Epithelial cell of esophagus (primary cell): ENCODE results near the gene ACSM6.

Source experiments
- DNase-seq: peaks from one replicate; pipeline ENCODE4 v3.0.0; 2010; ENCODE audit warnings: low read depth
- H3K4me3 ChIP-seq: 2 replicates; pipeline ENCODE4 v1.5.1; 2011; ENCODE audit warnings: mild to moderate bottlenecking, low read length, control low read depth
- TF ChIP-seq, protein P1 (sequence below): IDR thresholded peaks from 2 replicates; pipeline ENCODE4 v1.5.1; 2011; ENCODE audit warnings: low read depth, mild to moderate bottlenecking, low read length, control low read depth, inconsistent platforms; ENCODE audit not compliant: insufficient read depth; ENCODE audit errors: missing control alignments

ACSM6 gene, protein sequence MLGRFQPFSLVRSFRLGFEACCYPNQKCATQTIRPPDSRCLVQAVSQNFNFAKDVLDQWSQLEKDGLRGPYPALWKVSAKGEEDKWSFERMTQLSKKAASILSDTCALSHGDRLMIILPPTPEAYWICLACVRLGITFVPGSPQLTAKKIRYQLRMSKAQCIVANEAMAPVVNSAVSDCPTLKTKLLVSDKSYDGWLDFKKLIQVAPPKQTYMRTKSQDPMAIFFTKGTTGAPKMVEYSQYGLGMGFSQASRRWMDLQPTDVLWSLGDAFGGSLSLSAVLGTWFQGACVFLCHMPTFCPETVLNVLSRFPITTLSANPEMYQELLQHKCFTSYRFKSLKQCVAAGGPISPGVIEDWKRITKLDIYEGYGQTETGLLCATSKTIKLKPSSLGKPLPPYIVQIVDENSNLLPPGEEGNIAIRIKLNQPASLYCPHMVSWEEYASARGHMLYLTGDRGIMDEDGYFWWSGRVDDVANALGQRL

DNA sequence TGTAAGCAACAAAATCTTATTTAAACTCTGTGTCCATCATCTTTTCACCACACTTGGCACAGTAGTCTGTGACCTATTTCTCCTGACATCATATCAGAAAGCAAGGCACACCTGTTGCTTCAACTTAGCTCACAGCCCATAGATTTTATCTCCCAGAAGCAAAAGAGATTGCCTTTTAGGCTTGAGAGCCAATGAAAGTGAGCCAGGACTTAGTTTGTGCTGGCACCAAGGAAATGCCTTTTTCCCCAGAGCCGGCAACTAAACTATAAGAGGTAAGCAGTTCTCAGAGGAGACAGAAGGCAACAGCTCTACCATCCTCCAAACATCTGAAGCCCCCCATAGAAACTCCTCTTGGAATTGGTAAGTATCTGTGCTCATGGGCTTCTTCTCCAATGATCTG lies at the start of gene ACSM6:
ACSM6 (plus strand) TSS at position 295 of the 400 bp plus-strand sequence. CDS start 248 bp downstream, outside the sequence.
- DNase-seq, result no peak
- no peak within 1 kb of the TSS for H3K4me3 ChIP-seq
- TF ChIP-seq, protein P1, sequence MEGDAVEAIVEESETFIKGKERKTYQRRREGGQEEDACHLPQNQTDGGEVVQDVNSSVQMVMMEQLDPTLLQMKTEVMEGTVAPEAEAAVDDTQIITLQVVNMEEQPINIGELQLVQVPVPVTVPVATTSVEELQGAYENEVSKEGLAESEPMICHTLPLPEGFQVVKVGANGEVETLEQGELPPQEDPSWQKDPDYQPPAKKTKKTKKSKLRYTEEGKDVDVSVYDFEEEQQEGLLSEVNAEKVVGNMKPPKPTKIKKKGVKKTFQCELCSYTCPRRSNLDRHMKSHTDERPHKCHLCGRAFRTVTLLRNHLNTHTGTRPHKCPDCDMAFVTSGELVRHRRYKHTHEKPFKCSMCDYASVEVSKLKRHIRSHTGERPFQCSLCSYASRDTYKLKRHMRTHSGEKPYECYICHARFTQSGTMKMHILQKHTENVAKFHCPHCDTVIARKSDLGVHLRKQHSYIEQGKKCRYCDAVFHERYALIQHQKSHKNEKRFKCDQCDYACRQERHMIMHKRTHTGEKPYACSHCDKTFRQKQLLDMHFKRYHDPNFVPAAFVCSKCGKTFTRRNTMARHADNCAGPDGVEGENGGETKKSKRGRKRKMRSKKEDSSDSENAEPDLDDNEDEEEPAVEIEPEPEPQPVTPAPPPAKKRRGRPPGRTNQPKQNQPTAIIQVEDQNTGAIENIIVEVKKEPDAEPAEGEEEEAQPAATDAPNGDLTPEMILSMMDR, result no peak

DNA sequence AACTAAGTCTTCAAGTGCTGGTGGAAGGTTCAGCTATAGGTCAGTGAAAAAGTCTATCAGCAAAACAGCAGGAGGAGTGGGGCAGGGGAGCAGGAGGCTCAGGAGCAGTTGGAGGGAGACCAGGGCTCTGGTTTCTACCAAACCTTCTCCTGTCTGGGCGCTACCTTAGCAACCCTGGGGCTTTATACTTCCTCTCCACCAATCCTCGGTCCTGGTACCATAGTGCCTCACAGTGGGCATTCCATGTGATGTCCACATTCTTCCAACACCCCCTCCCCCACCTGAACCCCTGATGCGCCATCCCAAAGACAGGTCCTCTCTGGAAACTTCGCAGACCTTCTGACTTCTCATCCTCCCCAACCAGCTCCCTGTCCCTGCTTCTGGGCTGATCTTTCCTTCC lies 25.3 kb upstream of the ACSM6 start:
- no peak for DNase-seq
- no peak overlapping the region for H3K4me3 ChIP-seq
- TF ChIP-seq, protein P1, result no peak

DNA sequence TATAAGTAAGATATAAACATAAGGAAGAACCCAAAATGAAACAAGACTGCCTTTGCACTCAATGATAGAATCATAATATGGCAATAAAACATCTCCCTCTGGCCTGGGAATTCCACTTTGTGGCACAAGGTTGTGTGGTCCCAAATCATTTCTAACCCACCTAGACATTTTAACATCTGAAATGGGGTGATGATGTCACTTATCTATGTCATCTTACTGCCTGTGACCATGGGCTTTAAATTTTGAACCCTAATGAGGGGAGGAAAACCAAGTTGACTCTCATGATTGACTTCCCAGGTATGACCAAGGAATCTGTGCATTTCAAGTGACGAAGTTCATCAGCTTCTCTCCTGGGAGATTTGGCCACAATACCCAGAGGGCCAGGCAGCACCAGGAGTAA lies 24.5 kb upstream of the ACSM6 start:
- no peak overlapping the region for H3K4me3 ChIP-seq
- no peak for DNase-seq
- TF ChIP-seq, protein P1, result no peak

DNA sequence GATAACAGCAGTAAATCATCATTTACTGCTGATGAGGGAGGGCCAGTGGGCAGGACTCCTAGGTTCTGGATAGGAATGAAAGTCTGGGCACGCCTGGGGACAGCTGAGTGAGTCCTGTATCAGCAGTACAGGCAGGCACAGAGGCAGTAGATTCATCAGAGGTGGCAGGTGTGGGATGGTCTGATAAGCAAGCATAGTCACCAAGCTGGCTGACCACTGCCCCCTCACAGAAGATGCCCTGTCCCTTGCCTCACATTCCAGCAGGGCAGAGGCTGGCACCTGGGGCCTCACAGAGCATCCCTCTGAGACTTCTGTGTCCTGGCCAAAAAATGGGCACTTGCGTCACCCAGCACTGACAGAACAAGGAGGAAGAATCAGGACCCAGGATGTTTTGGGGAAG lies 23.2 kb upstream of the ACSM6 start:
- TF ChIP-seq, protein P1, result no peak

DNA sequence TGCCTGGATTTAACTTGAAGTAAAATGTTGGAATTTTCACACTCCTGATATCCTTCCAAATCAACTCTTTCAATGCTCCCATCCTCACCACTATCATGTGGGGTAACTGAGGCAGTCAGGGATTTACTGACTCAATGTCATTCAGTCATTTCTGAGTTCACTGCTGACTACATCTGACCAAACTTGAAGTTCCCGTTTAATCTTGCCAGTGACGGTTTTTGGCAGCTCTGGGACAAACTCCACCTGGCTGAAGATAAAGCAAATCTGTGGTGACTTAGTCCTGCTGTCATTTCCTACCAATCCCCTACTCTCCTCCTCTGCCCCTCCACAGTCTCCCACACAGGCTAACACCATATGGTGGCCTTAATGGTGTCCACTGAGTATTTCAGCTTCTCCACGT lies 22.7 kb upstream of the ACSM6 start:
- DNase-seq, result peak; percentile 39
- no peak overlapping the region for H3K4me3 ChIP-seq

More for the DNA sequence above, 23.2 kb upstream of the ACSM6 start:
- DNase-seq, result no peak
- no peak overlapping the region for H3K4me3 ChIP-seq

DNA sequence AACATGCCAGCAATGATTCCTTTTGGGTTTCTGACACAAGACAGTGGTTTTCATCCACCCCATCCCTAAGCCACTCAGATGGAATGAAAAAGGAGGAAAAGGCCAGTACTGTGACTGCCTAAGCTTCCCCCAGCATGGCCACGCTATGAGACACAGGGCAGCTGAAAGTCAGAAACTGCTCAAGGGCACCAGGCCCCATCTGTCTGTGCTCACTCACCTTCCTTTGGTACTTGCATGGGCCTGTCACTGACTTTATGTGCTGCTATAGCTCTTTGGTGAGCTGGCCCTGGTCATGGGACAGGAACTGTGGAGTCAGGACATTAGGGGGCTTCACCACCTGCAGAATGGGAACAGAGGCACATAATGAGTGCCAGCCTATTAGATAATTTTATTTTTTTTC lies 21.2 kb upstream of the ACSM6 start:
- TF ChIP-seq, protein P1, result no peak
- DNase-seq, result peak; percentile 75
- H3K4me3 ChIP-seq, result no peak overlapping the region

More for the DNA sequence above, 22.7 kb upstream of the ACSM6 start:
- TF ChIP-seq, protein P1, result no peak
